GM10847 (cell line): ENCODE measurements around the gene PCDHGA11.
"Not testable (repeated sequence)": the region's sequence is repeated elsewhere in the genome, so short reads cannot be mapped to it uniquely, and the experiment has no call there.

Experiments
- POLR2A ChIP-seq: IDR thresholded peaks from 2 replicates; pipeline ENCODE4 v1.6.1; 2011; ENCODE audit not compliant: insufficient read length; ENCODE audit errors: extremely low read depth

PCDHGA11 gene

GRCh38 chr5:141393267-141393666 lies 27.6 kb upstream of the PCDHGA11 start:
- no peak for TF ChIP-seq POLR2A

DNA sequence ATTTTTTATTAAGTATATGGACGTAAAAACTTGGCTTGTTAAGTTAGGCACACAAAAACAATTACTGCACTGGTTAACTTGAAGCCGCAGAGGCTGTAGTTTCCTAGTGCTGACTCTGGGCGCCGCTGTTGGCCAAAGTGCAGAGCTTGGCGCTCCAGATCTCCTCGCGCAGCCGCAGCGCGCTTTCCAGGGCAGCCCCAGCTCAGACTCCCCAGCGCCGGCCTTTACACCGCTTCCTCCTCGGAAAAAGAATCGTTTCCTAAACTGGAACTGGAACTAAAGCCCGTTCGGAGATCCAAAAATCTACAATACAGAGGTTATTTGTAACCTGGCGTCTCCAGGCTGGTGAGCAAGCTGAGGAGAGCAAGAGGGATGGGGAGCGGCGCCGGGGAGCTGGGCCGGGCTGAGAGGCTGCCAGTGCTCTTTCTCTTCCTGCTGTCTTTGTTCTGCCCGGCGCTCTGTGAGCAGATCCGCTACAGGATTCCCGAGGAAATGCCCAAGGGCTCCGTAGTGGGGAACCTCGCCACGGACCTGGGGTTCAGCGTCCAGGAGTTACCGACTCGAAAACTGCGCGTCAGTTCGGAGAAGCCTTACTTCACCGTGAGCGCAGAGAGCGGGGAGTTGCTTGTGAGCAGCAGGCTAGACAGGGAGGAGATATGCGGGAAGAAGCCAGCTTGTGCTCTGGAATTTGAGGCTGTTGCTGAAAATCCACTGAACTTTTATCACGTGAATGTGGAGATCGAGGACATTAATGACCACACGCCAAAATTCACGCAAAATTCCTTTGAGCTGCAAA lies 22.9 kb upstream of the PCDHGA11 start, which contains the start of gene PCDHGB5:
TSS of gene PCDHGB5 (plus strand) at position 192 of the 796 bp plus-strand sequence. CDS start at position 373, 181 bp downstream.
- not testable (repeated sequence) for TF ChIP-seq POLR2A

DNA sequence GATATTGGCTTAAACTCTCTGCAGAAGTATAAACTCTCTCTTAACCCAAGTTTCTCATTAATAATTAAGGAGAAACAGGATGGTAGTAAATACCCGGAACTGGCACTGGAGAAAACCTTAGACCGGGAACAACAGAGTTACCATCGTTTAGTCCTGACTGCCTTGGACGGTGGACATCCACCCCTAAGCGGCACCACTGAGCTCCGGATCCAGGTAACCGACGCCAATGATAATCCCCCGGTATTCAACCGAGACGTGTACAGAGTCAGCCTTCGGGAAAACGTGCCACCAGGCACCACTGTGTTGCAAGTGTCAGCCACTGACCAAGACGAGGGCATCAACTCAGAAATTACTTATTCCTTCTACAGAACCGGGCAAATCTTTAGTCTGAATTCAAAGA lies 22.2 kb upstream of the PCDHGA11 start:
- no peak for TF ChIP-seq POLR2A

- no peak for TF ChIP-seq POLR2A
Observed at GRCh38 chr5:141399555-141400258, 21.1 kb upstream of the PCDHGA11 start.

DNA sequence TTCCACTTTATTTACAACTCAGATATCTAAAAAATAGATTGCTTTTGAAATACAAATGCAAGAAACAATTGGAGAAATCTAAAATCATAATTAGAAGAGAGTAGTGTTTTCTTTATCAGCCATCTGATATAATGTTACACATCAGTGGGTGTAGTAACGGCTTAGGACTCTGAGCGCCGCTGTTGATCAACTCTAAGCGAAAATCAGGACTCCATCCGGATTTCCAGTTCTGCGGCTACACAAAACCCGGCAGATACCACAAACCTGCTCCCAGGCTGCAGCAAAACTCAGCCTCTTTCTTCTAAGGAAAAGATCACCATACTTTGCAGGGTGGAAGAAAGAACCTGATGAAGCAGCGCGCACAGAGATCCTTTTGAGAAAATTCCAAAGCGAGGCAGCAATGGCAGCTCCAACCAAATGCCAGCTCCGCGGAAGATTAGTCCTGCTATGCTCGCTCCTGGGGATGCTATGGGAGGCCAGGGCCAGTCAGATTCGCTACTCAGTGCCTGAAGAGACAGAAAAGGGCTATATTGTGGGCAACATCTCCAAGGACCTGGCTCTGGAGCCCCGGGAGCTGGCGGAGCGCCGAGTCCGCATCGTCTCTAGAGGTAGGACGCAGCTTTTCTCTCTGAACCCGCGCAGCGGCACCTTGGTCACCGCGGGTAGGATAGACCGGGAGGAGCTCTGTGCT lies 18.2 kb upstream of the PCDHGA11 start, which contains the start of gene PCDHGA9:
TSS of gene PCDHGA9 (plus strand) at position 226 of the 691 bp plus-strand sequence. CDS start at position 401, 175 bp downstream.
- TF ChIP-seq POLR2A, result no peak

GRCh38 chr5:141403387-141403786 lies 17.5 kb upstream of the PCDHGA11 start:
- no peak for TF ChIP-seq POLR2A

- not testable (repeated sequence) for TF ChIP-seq POLR2A
Observed at GRCh38 chr5:141407790-141408505, 12.9 kb upstream of the PCDHGA11 start, which contains the start of gene PCDHGB6. Gene PCDHGB6 (plus strand): TSS chr5:141408021. CDS start chr5:141408203, 182 bp downstream.

DNA sequence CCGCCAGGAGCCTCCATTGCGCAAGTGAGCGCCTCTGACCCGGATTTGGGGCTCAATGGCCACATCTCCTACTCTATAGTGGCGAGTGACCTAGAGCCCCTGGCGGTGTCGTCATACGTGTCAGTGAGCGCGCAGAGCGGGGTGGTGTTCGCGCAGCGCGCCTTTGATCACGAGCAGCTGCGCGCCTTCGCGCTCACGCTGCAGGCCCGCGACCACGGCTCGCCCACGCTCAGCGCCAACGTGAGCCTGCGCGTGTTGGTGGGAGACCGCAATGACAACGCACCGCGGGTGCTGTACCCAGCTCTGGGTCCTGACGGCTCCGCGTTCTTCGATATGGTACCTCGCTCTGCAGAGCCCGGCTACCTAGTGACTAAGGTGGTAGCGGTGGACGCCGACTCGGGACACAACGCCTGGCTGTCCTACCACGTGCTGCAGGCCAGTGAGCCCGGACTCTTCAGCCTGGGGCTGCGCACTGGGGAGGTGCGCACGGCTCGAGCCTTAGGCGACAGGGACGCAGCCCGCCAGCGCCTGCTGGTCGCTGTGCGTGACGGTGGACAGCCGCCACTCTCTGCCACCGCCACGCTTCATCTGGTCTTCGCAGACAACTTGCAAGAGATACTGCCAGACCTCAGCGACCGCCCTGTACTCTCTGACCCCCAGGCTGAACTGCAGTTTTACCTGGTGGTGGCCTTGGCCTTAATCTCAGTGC lies 11.1 kb upstream of the PCDHGA11 start:
- no peak for TF ChIP-seq POLR2A

GRCh38 chr5:141411575-141411974 lies 9.3 kb upstream of the PCDHGA11 start:
- no peak for TF ChIP-seq POLR2A

GRCh38 chr5:141412854-141413539 lies 7.9 kb upstream of the PCDHGA11 start, which contains the start of gene PCDHGA10:
Gene PCDHGA10 (plus strand): TSS chr5:141412987. CDS start chr5:141413176, 189 bp downstream.
- no peak for TF ChIP-seq POLR2A

- no peak for TF ChIP-seq POLR2A
Observed at GRCh38 chr5:141413540-141414069, 7.2 kb upstream of the PCDHGA11 start.

- TF ChIP-seq POLR2A, result not testable (repeated sequence)
Observed at GRCh38 chr5:141417494-141418172, 3.2 kb upstream of the PCDHGA11 start, which contains the start of gene PCDHGB7. Gene PCDHGB7 (plus strand): TSS chr5:141417677. CDS start chr5:141417860, 183 bp downstream.
